H1 (cell line): ENCODE measurements around the gene CCDC89. TPM values are rescaled to one million over a fixed set of nuclear protein-coding genes. Genes with fewer than 3 reads are reported as not detected.
"Not testable (repeated sequence)": the region's sequence is repeated elsewhere in the genome, so short reads cannot be mapped to it uniquely, and the experiment has no call there.

Source experiments
- CTCF ChIA-PET: fragments of 300-600 bp; sonication (Branson Sonifier 250); formaldehyde crosslinking; loops from one replicate; lab custom pipeline; 2021; ENCODE audit not compliant: partially characterized antibody; lab: Charles Lee
- POLR2A ChIA-PET: fragments of 300-600 bp; sonication (Branson Sonifier 250); formaldehyde crosslinking; loops from one replicate; lab custom pipeline; 2021; ENCODE audit warnings: inconsistent platforms; ENCODE audit not compliant: partially characterized antibody; lab: Charles Lee
- DNase-seq, 2 experiments: peaks; one replicate each; pipeline versions ENCODE4 v3.0.0 to v3.0.0-alpha.2; 2010 to 2022; ENCODE audit warnings: low spot score in 2 of 2, low read depth in 1 of 2, mixed read lengths in 1 of 2
- FAIRE-seq: peaks from 2 replicates; lab custom pipeline; 2011; peaks lifted over from hg19 to GRCh38; lab: Jason Lieb, UNC
- H2AFZ ChIP-seq: 2 replicates; pipeline ENCODE4 v1.8.1; 2012; ENCODE audit warnings: low read length, inconsistent platforms
- H2AK5ac ChIP-seq: 2 replicates; pipeline ENCODE4 v1.6.1; 2013; ENCODE audit warnings: low read depth, low read length
- H2BK120ac ChIP-seq: replicated peaks from 2 replicates; pipeline ENCODE3; 2013; ENCODE audit warnings: low read depth, low read length, inconsistent platforms
- H2BK12ac ChIP-seq: 2 replicates; pipeline ENCODE4 v1.6.1; 2013; ENCODE audit warnings: low read depth, low read length
- H2BK15ac ChIP-seq: 2 replicates; pipeline ENCODE4 v1.6.1; 2013; ENCODE audit warnings: low read length
- H2BK20ac ChIP-seq: 2 replicates; pipeline ENCODE4 v1.6.1; 2013; ENCODE audit warnings: low read length
- H2BK5ac ChIP-seq: 2 replicates; pipeline ENCODE4 v1.6.1; 2013; ENCODE audit warnings: low read depth, low read length
- H3K14ac ChIP-seq: 2 replicates; pipeline ENCODE4 v1.6.1; 2013; ENCODE audit warnings: inconsistent platforms; ENCODE audit not compliant: insufficient read length
- H3K18ac ChIP-seq: 2 replicates; pipeline ENCODE4 v1.6.1; 2013; ENCODE audit warnings: low read length; ENCODE audit errors: extremely low read depth
- H3K23ac ChIP-seq: 2 replicates; pipeline ENCODE4 v1.6.1; 2013; ENCODE audit warnings: inconsistent platforms; ENCODE audit not compliant: insufficient read length
- H3K23me2 ChIP-seq: 2 replicates; pipeline ENCODE4 v1.6.1; 2013; ENCODE audit warnings: low read depth, low read length
- H3K27ac ChIP-seq: 2 replicates; pipeline ENCODE4 v1.6.1; 2011; ENCODE audit warnings: low read depth, low read length, inconsistent platforms
- H3K27me3 ChIP-seq, 4 experiments: replicated peaks in 1 of 4; 1 replicate in 1 of 4; 2 replicates in 3 of 4; pipeline versions ENCODE4 v1.6.1 to v1.8.1; 2011 to 2013; ENCODE audit warnings: low read length in 3 of 4, mild to moderate bottlenecking in 3 of 4, inconsistent platforms in 2 of 4, mixed read lengths in 2 of 4, moderate library complexity in 1 of 4; ENCODE audit not compliant: control insufficient read depth in 3 of 4, insufficient read depth in 3 of 4; ENCODE audit errors: extremely low read depth in 1 of 4
- H3K36me3 ChIP-seq, 4 experiments: 2 replicates each; pipeline versions ENCODE4 v1.6.1 to v1.8.1; 2011 to 2013; ENCODE audit warnings: mild to moderate bottlenecking in 4 of 4, low read length in 3 of 4, moderate library complexity in 2 of 4, control low read depth in 1 of 4, inconsistent platforms in 1 of 4; ENCODE audit not compliant: insufficient read depth in 4 of 4, control insufficient read depth in 2 of 4
- H3K4ac ChIP-seq: replicated peaks from 2 replicates; pipeline ENCODE3; 2013; ENCODE audit warnings: low read length, low read depth, mixed read lengths, inconsistent platforms; ENCODE audit not compliant: insufficient read length
- H3K4me1 ChIP-seq, 4 experiments: replicated peaks in 1 of 4; 1 replicate in 1 of 4; 2 replicates in 3 of 4; pipeline versions ENCODE4 v1.6.1 to v1.8.1; 2011 to 2013; ENCODE audit warnings: low read length in 3 of 4, inconsistent platforms in 2 of 4, mixed read lengths in 1 of 4; ENCODE audit not compliant: insufficient read depth in 4 of 4, control insufficient read depth in 3 of 4
- H3K4me2 ChIP-seq, 2 experiments: 2 replicates each; pipeline versions ENCODE4 v1.6.1 to v1.8.1; 2011 to 2013; ENCODE audit warnings: low read depth in 2 of 2, low read length in 2 of 2, control low read depth in 1 of 2, inconsistent platforms in 1 of 2, mild to moderate bottlenecking in 1 of 2; ENCODE audit not compliant: insufficient read depth in 1 of 2
- H3K4me3 ChIP-seq, 4 experiments: fragments of 200-600, 300-600 bp in 1 of 4; sonication (generic), shearing (Covaris generic), sonication (Bioruptor Twin) in 1 of 4; 2 replicates each; pipeline versions ENCODE4 v1.5.1 to v1.8.1; 2011 to 2016; ENCODE audit warnings: low read length in 4 of 4, low read depth in 3 of 4, control low read depth in 2 of 4, inconsistent platforms in 2 of 4, mild to moderate bottlenecking in 2 of 4, mixed read lengths in 1 of 4, moderate library complexity in 1 of 4; ENCODE audit not compliant: insufficient read depth in 2 of 4; ENCODE audit errors: extremely low read depth in 1 of 4
- H3K56ac ChIP-seq: replicated peaks from 2 replicates; pipeline ENCODE3; 2013; ENCODE audit warnings: low read depth, mild to moderate bottlenecking, mixed read lengths, low read length, inconsistent platforms; ENCODE audit not compliant: insufficient read length
- H3K79me1 ChIP-seq: 2 replicates; pipeline ENCODE4 v1.6.1; 2013; ENCODE audit warnings: low read depth, low read length, control low read depth
- H3K79me2 ChIP-seq, 2 experiments: 2 replicates each; pipeline versions ENCODE4 v1.6.1 to v1.8.1; 2012 to 2013; ENCODE audit warnings: low read length in 2 of 2, mild to moderate bottlenecking in 2 of 2, inconsistent platforms in 1 of 2; ENCODE audit not compliant: insufficient read depth in 2 of 2, control insufficient read depth in 1 of 2
- H3K9ac ChIP-seq, 4 experiments: replicated peaks in 1 of 4; 1 replicate in 1 of 4; 2 replicates in 3 of 4; pipeline versions ENCODE4 v1.6.1 to v1.8.1; 2011 to 2013; ENCODE audit warnings: low read depth in 3 of 4, low read length in 3 of 4, control low read depth in 2 of 4, mild to moderate bottlenecking in 2 of 4, moderate library complexity in 2 of 4, inconsistent platforms in 1 of 4; ENCODE audit errors: extremely low read depth in 1 of 4
- H3K9me3 ChIP-seq, 2 experiments: 2 replicates each; pipeline versions ENCODE4 v1.6.1 to v1.8.1; 2012 to 2013; ENCODE audit warnings: mild to moderate bottlenecking in 2 of 2, moderate library complexity in 2 of 2, control low read depth in 1 of 2, inconsistent platforms in 1 of 2, low read depth in 1 of 2, low read length in 1 of 2, mixed read lengths in 1 of 2; ENCODE audit not compliant: insufficient read depth in 2 of 2
- H4K20me1 ChIP-seq, 2 experiments: replicated peaks in 1 of 2; 2 replicates each; pipeline versions ENCODE3 to v1.8.1; 2011 to 2013; ENCODE audit warnings: inconsistent platforms in 2 of 2, low read length in 2 of 2, mild to moderate bottlenecking in 1 of 2; ENCODE audit not compliant: insufficient read depth in 2 of 2, control insufficient read depth in 1 of 2
- H4K5ac ChIP-seq: 2 replicates; pipeline ENCODE4 v1.6.1; 2013; ENCODE audit warnings: low read length, low read depth, mixed read lengths, inconsistent platforms; ENCODE audit not compliant: insufficient read length
- H4K8ac ChIP-seq: 2 replicates; pipeline ENCODE4 v1.8.0; 2013; ENCODE audit warnings: mild to moderate bottlenecking, moderate library complexity, low read length, inconsistent platforms; ENCODE audit not compliant: insufficient read depth; ENCODE audit errors: extremely low read depth
- H4K91ac ChIP-seq: replicated peaks from 2 replicates; pipeline ENCODE3; 2013; ENCODE audit warnings: low read length, mixed read lengths, inconsistent platforms; ENCODE audit not compliant: insufficient read length
- polyA plus RNA-seq, 7 experiments: library from polyadenylated mRNA; depleted of rRNA in 3 of 7; stranded (reverse) in 5 of 7; unstranded in 2 of 7; fragments of >200 nt in 5 of 7; fragments of 200-250 nt in 2 of 7; gene quantifications; 1 replicate in 5 of 7; 2 replicates in 1 of 7; 4 replicates in 1 of 7; pipeline versions ENCODE4 v1.2.1 to v1.2.3, GENCODE V29; 2011 to 2013; ENCODE audit warnings: missing spikeins in 2 of 7, mixed read lengths in 2 of 7
- total RNA-seq: library from RNA; stranded (reverse); fragmentation: NEBNext Ultra II Directional; extraction: Animal tissue kit (Norgen Biotek cat#: 25700); gene quantifications from 2 replicates; pipeline ENCODE4 v1.2.1, GENCODE V29; 2021

Gene CCDC89
- total and polyA plus RNA-seq, 2 of the 8 experiments (the other 6 are each of a cell fraction or from before 2014, with no cell fraction given), result not detected

DNA sequence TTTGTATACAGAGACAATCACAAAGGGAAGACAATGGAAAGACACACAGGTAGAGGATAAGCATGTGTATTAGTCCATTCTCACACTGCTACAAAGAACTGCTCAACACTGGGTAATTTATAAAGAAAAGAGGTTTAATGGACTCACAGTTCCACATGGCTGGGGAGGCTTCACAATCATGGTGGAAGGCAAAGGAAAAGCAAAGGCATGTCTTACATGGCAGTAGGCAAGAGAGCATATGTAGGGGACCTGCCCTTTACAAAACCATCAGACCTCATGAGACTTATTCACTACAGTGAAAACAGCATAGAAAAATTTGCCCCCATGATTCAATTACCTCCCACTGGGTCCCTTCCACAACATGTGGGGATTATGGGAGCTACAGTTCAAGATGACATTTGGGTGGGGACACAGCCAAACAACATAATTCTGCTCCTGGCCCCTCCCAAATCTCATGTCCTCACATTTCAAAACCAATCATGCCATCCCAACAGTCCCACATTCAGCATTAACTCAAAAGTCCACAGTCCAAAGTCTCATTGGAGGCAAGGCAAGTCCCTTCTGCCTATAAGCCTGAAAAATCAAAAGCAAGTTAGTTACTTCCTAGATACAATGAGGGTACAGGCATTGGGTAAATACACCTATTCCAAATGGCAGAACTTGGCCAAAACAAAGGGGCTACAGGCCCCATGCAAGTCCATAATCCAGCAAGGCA, 14.9 kb downstream of the CCDC89 start:
- H3K4ac ChIP-seq, H4K91ac ChIP-seq, H3K79me1 ChIP-seq, FAIRE-seq, H3K56ac ChIP-seq, H3K79me2 ChIP-seq, H3K27ac ChIP-seq, DNase-seq, H3K23me2 ChIP-seq, H3K23ac ChIP-seq, H3K36me3 ChIP-seq, H2AK5ac ChIP-seq, H4K5ac ChIP-seq, H3K4me3 ChIP-seq, H3K27me3 ChIP-seq, H4K20me1 ChIP-seq, CTCF ChIA-PET, H2BK5ac ChIP-seq, H3K14ac ChIP-seq, H3K4me1 ChIP-seq, H4K8ac ChIP-seq, H3K18ac ChIP-seq, H2AFZ ChIP-seq, H2BK20ac ChIP-seq, POLR2A ChIA-PET, H3K4me2 ChIP-seq, H2BK15ac ChIP-seq, H2BK12ac ChIP-seq, H3K9me3 ChIP-seq, H3K9ac ChIP-seq, H2BK120ac ChIP-seq: not testable (repeated sequence)
